AG04450 (cell line): ENCODE results near the gene ENSA. TPM values are rescaled to one million over a fixed set of nuclear protein-coding genes. Genes with fewer than 3 reads are reported as not detected.
A peak's percentile ranks its signal among the peaks of the same experiment; 100 is the strongest.
"Not testable (repeated sequence)": the region's sequence is repeated elsewhere in the genome, so short reads cannot be mapped to it uniquely, and the experiment has no call there.

Experiments
- CTCF ChIA-PET: fragments of 300-600, 350-600 bp; formaldehyde crosslinking; extraction: SDS; loops from one replicate; lab custom pipeline; 2022; ENCODE audit warnings: antibody characterized with exemption, inconsistent platforms; lab: Charles Lee
- POLR2A ChIA-PET: fragments of 350-600 bp; formaldehyde crosslinking; extraction: SDS; loops from one replicate; lab custom pipeline; 2021; ENCODE audit warnings: antibody characterized with exemption, inconsistent platforms; lab: Yijun Ruan, JAX
- DNase-seq: peaks from one replicate; pipeline ENCODE4 v3.0.0-alpha.2; 2011; ENCODE audit warnings: low read depth, low spot score
- H3K27ac ChIP-seq: one replicate; pipeline ENCODE4 v1.5.1; 2012; ENCODE audit warnings: low read depth, low read length, control low read depth
- H3K27me3 ChIP-seq: one replicate; pipeline ENCODE4 v1.6.0; 2012; ENCODE audit warnings: low read length; ENCODE audit not compliant: control insufficient read depth, insufficient read depth
- H3K4me3 ChIP-seq: 2 replicates; pipeline ENCODE4 v1.5.1; 2011; ENCODE audit warnings: mild to moderate bottlenecking, low read depth, low read length, control low read depth
- H3K9me3 ChIP-seq: 2 replicates; pipeline ENCODE4 v1.5.1; 2012; ENCODE audit warnings: low read length; ENCODE audit not compliant: control insufficient read depth, insufficient read depth
- CTCF ChIP-seq: IDR thresholded peaks from 2 replicates; pipeline ENCODE4 v1.5.1; 2011; ENCODE audit warnings: low read depth, low read length, control low read depth, inconsistent platforms
- polyA plus RNA-seq: library from polyadenylated mRNA; depleted of rRNA; stranded (reverse); fragments of >200 nt; gene quantifications from 2 replicates; pipeline ENCODE4 v1.2.3, GENCODE V29; 2011

The ENSA gene
- polyA plus RNA-seq, 1 experiment = 53.7 TPM

- no peak for TF ChIP-seq CTCF
- no peak overlapping the region for H3K27ac ChIP-seq
- peak overlapping the region; percentile 97 for H3K4me3 ChIP-seq
- H3K27me3 ChIP-seq = no peaks in the 10 kb centered on the region
- DNase-seq = no peak
- ChIA-PET CTCF (interaction anchor here (0.6 to 7.0 kb wide), 5 partner anchors 14 to 237 kb away, joined by 4 to 59 read pairs (median 6); no protein-coding TSS in a partner anchor), POLR2A (interaction anchor here (1.1 to 4.9 kb wide), 3 partner anchors 8 to 37 kb away, joined by 6 to 130 read pairs (median 83); no protein-coding TSS in a partner anchor)
- peaks cover 3% of the 10 kb centered on the region; the same call in 1 of the 2 replicates for H3K9me3 ChIP-seq
Observed at GRCh38 chr1:150576367-150576711, 53.1 kb downstream of the ENSA start.

GRCh38 chr1:150575518-150576366 lies 53.7 kb downstream of the ENSA start:
- POLR2A ChIA-PET = interaction anchor here (1.1 to 4.9 kb wide), 4 partner anchors 8 to 29 kb away, joined by 3 to 130 read pairs (median 43); no protein-coding TSS in a partner anchor
- no peak for TF ChIP-seq CTCF
- H3K9me3 ChIP-seq = peaks cover 3% of the 10 kb centered on the region; the same call in 1 of the 2 replicates
- peak overlapping the region; percentile 97 for H3K4me3 ChIP-seq
- no peaks in the 10 kb centered on the region for H3K27me3 ChIP-seq
- no peak overlapping the region for H3K27ac ChIP-seq
- DNase-seq = no peak
- CTCF ChIA-PET = interaction anchor here (1.6 to 7.0 kb wide), 3 partner anchors 13 to 45 kb away, joined by 4 to 59 read pairs (median 17); no protein-coding TSS in a partner anchor

- ChIA-PET POLR2A (interaction anchor here (1.1 to 1.2 kb wide), 2 partner anchors 13 to 29 kb away, joined by 3 read pairs; no protein-coding TSS in a partner anchor), CTCF (interaction anchor here (2.9 to 7.0 kb wide), 2 partner anchors 14 to 46 kb away, joined by 17 to 59 read pairs; no protein-coding TSS in a partner anchor)
- no peak for TF ChIP-seq CTCF
- Histone ChIP-seq H3K4me3 (peak overlapping the region; percentile 97), H3K9me3 (peaks cover 3% of the 10 kb centered on the region; the same call in 1 of the 2 replicates), H3K27me3 (no peaks in the 10 kb centered on the region), H3K27ac (no peak overlapping the region)
- no peak for DNase-seq
Observed at GRCh38 chr1:150575072-150575489, 54.3 kb downstream of the ENSA start.

- POLR2A ChIA-PET = interaction anchor here (0.7 to 1.2 kb wide), 3 partner anchors 12 to 30 kb away, joined by 3 to 4 read pairs (median 3); no protein-coding TSS in a partner anchor
- Histone ChIP-seq H3K9me3 (peaks cover 3% of the 10 kb centered on the region; the same call in 1 of the 2 replicates), H3K27ac (no peak overlapping the region), H3K27me3 (no peaks in the 10 kb centered on the region), H3K4me3 (peak overlapping the region; percentile 97)
- CTCF ChIA-PET = interaction anchor here (2.9 to 7.0 kb wide), 2 partner anchors 13 to 46 kb away, joined by 17 to 59 read pairs; no protein-coding TSS in a partner anchor
- DNase-seq = no peak
- no peak for TF ChIP-seq CTCF
Observed at GRCh38 chr1:150574260-150575071, 54.9 kb downstream of the ENSA start.

- not testable (repeated sequence) for H3K27ac ChIP-seq, H3K9me3 ChIP-seq, DNase-seq, H3K27me3 ChIP-seq
- ChIA-PET POLR2A (interaction anchor here (1.0 to 1.3 kb wide), 2 partner anchors 9 to 12 kb away, joined by 3 to 7 read pairs; no protein-coding TSS in a partner anchor), CTCF (interaction anchor here (0.8 to 4.5 kb wide), 2 partner anchors 13 to 41 kb away, joined by 3 to 47 read pairs; no protein-coding TSS in a partner anchor)
- H3K4me3 ChIP-seq = peak overlapping the region; percentile 13; the same call in 1 of the 2 replicates
Observed at GRCh38 chr1:150573648-150574071, 55.8 kb downstream of the ENSA start.
